ENCODE data around the gene ZNF652. TPM values are rescaled to one million over a fixed set of nuclear protein-coding genes. Genes with fewer than 3 reads are reported as not detected.
"Not testable (repeated sequence)": the region's sequence is repeated elsewhere in the genome, so short reads cannot be mapped to it uniquely, and the experiment has no call there.

ZNF652 gene
- total RNA-seq, 1 donor from 2014 or later, result 52.7 TPM

DNA sequence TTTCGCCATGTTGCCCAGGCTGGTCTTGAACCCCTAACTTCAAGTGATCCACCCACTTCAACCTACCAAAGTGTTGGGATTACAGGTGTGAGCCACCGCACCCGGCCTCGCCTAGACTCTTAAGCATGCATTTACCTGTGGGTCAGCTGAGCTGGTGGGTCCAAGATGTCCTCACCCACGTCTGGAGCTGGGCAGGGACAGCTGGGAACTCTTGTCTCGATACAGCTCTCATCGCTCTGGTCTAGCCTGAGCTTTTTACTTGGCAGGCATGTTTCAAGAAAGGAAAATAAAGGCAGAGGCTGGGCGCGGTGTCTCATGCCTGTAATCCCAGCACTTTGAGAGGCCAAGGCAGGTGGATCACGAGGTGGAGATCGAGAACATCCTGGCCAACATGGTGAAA is 74.6 kb downstream of the ZNF652 start:
- TF ChIP-seq, protein P1, sequence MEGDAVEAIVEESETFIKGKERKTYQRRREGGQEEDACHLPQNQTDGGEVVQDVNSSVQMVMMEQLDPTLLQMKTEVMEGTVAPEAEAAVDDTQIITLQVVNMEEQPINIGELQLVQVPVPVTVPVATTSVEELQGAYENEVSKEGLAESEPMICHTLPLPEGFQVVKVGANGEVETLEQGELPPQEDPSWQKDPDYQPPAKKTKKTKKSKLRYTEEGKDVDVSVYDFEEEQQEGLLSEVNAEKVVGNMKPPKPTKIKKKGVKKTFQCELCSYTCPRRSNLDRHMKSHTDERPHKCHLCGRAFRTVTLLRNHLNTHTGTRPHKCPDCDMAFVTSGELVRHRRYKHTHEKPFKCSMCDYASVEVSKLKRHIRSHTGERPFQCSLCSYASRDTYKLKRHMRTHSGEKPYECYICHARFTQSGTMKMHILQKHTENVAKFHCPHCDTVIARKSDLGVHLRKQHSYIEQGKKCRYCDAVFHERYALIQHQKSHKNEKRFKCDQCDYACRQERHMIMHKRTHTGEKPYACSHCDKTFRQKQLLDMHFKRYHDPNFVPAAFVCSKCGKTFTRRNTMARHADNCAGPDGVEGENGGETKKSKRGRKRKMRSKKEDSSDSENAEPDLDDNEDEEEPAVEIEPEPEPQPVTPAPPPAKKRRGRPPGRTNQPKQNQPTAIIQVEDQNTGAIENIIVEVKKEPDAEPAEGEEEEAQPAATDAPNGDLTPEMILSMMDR (IDR thresholded peaks at IDR 0.05; ENCODE audit: unreplicated experiment), result no peak
- no peak for DNase-seq (ENCODE audit: low spot score, unreplicated experiment)
- Mint-ChIP-seq H3K36me3 (ENCODE audit: insufficient read depth) (no peaks in the 10 kb centered on the region), H3K4me3 (ENCODE audit: low read depth) (no peak overlapping the region), H3K9me3 (ENCODE audit: low read depth) (no peaks in the 10 kb centered on the region), H3K27me3 (no peaks in the 10 kb centered on the region), H3K4me1 (ENCODE audit: low read depth) (no peaks in the 10 kb centered on the region), H3K27ac (no peak overlapping the region)

DNA sequence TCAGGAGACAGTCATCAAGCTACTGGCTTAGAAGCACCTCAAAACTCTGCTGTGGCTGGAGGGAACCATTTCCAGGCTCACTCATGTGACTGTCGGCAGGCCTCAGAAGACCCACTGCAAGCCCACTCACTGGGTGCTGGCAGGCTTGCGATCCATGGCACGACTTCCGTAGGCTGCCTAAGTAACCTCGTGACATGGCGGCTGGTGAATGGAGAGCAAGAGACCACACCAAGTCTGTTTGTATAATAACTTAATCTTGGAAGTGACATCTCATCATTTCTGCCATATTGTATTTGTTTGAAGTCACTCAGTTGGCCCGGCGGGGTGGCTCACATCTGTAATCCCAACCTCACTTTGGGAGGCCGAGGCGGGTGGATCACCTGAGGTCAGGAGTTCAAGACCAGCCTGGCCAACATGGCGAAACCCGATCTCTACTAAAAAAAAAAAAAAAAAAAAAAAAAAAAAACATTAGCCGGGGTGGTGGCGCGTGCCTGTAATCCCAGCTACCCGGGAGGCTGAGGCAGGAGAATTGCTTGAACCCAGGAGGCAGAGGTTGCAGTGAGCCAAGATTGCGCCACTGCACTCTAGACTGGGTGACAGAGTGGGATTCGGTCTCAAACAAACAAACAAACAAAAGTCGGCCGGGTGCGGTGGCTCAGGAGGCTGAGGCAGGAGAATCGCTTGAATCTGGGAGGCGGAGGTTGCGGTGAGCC is 75.6 kb downstream of the ZNF652 start:
- H3K4me3 Mint-ChIP-seq (ENCODE audit: low read depth); H3K27ac Mint-ChIP-seq; H3K9me3 Mint-ChIP-seq (ENCODE audit: low read depth); H3K36me3 Mint-ChIP-seq (ENCODE audit: insufficient read depth); DNase-seq (ENCODE audit: low spot score, unreplicated experiment); H3K27me3 Mint-ChIP-seq; H3K4me1 Mint-ChIP-seq (ENCODE audit: low read depth): not testable (repeated sequence)

DNA sequence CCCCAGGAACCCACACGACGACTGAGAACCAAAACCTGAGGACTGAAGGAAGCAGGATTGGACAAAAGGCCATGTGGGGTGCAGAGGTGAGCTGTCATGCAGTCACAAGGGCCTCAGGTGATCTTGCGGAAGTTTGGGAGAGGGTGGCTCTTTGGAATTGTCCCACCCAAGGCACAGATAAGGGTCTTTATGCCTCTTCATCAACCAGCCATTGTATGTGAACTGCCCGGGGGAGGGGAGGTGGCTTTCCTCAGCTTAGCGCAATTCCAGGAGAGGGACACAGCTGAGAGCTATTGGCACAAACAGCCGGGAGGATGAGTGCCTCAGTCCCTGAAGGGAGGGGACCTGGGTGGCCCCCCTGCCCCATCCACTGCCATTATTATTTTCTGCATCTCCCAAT is 76.3 kb downstream of the ZNF652 start:
- H3K36me3 Mint-ChIP-seq (ENCODE audit: insufficient read depth), result no peaks in the 10 kb centered on the region
- TF ChIP-seq, protein P1 (IDR thresholded peaks at IDR 0.05; ENCODE audit: unreplicated experiment), result no peak
- no peaks in the 10 kb centered on the region for H3K4me1 Mint-ChIP-seq (ENCODE audit: low read depth)
- no peak overlapping the region for H3K4me3 Mint-ChIP-seq (ENCODE audit: low read depth)
- H3K27ac Mint-ChIP-seq, result peak overlapping the region; percentile 71
- H3K27me3 Mint-ChIP-seq, result no peaks in the 10 kb centered on the region
- DNase-seq (ENCODE audit: low spot score, unreplicated experiment), result no peak
- H3K9me3 Mint-ChIP-seq (ENCODE audit: low read depth), result no peaks in the 10 kb centered on the region

DNA sequence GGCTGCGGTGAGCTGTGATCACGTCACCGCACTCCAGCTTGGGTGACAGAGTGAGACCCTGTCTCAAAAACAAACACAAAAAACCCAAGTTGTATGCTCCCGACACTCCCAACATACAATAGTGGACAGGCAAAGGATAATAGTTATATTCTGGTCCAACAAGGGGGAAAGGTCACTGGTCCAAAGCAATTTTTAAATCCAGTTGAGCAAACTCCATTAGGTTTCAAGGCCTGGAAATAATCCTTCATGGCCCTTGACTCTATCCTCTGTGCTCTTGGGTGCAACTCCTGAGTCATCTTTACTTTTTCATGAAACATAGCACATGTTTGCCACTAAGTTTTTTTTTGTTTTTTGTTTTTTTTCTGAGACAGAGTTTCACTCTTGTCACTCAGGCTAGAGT is 81.1 kb downstream of the ZNF652 start:
- no peaks in the 10 kb centered on the region for H3K36me3 Mint-ChIP-seq (ENCODE audit: insufficient read depth)
- H3K27me3 Mint-ChIP-seq, result no peaks in the 10 kb centered on the region
- no peak overlapping the region for H3K4me3 Mint-ChIP-seq (ENCODE audit: low read depth)
- DNase-seq (ENCODE audit: low spot score, unreplicated experiment), result no peak
- peaks cover 1% of the 10 kb centered on the region for H3K4me1 Mint-ChIP-seq (ENCODE audit: low read depth)
- TF ChIP-seq, protein P1 (IDR thresholded peaks at IDR 0.05; ENCODE audit: unreplicated experiment), result no peak
- no peaks in the 10 kb centered on the region for H3K9me3 Mint-ChIP-seq (ENCODE audit: low read depth)
- no peak overlapping the region for H3K27ac Mint-ChIP-seq

DNA sequence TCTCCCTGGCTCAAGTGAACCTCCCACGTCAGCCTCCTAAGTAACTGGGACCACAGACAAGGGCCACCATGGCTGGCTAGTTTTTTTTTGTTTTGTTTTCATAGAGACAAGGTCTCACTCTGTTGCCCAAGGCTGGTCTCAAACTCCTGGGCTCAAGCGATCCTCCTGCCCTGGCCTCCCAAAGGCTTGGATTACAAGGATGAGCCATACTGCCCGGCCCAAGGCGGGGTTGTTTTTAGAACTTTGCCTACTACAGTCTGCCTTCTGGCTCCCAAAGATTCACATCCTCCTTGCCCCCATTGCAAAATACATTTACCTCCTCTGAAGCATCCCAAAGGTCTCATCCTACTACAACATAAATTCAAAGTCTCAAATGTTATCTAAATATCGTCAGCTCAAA is 82.0 kb downstream of the ZNF652 start:
- H3K4me3 Mint-ChIP-seq (ENCODE audit: low read depth), result no peak overlapping the region
- no peaks in the 10 kb centered on the region for H3K27me3 Mint-ChIP-seq
- H3K4me1 Mint-ChIP-seq (ENCODE audit: low read depth), result peaks cover 1% of the 10 kb centered on the region
- H3K9me3 Mint-ChIP-seq (ENCODE audit: low read depth), result no peaks in the 10 kb centered on the region
- H3K36me3 Mint-ChIP-seq (ENCODE audit: insufficient read depth), result no peaks in the 10 kb centered on the region
- no peak for DNase-seq (ENCODE audit: low spot score, unreplicated experiment)
- TF ChIP-seq, protein P1 (IDR thresholded peaks at IDR 0.05; ENCODE audit: unreplicated experiment), result no peak
- no peak overlapping the region for H3K27ac Mint-ChIP-seq

DNA sequence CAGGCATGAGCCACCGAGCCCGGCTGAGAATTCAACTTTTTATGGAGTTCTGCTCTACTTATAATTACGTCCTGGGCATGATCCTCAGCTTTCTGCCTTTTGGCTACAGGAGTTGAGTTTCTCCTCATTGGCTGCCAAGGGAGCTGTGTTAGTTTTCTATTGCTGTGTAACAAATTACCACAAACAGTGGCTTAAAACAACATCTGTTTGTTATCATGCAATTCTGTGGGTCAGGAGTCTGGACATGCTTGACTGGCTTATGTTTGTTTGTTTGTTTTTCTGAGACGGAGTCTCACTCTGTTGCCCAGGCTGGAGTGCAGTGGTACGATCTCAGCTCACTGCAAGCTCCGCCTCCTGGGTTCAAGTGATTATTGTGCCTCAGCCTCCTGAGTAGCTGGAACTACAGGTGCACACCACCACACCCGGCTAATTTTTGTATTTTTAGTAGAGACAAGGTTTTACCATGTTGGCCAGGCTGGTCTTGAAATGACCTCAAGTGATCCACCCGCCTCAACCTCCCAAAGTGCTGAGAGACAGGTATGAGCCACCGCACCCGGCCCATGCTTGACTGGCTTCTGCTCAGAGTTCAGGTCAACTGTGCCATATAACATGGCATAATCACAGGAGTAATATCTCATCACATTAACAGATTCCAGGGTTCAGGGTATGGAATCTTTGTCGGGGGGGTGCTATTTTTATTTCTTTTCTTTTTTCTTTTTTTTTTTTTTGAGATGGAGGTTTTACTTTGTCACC is 82.6 kb downstream of the ZNF652 start:
- DNase-seq (ENCODE audit: low spot score, unreplicated experiment); H3K27ac Mint-ChIP-seq: not testable (repeated sequence)

More for the DNA sequence above, 82.6 kb downstream of the ZNF652 start:
- not testable (repeated sequence) for H3K36me3 Mint-ChIP-seq (ENCODE audit: insufficient read depth); H3K4me1 Mint-ChIP-seq (ENCODE audit: low read depth); H3K9me3 Mint-ChIP-seq (ENCODE audit: low read depth); H3K27me3 Mint-ChIP-seq; H3K4me3 Mint-ChIP-seq (ENCODE audit: low read depth)
